Cardiac muscle cell (in vitro differentiated cells and primary cell): ENCODE measurements around the gene GLT6D1. TPM values are rescaled to one million over a fixed set of nuclear protein-coding genes. Genes with fewer than 3 reads are reported as not detected.

ENCODE experiments used
- DNase-seq, 2 donors: peaks; one replicate each; pipeline versions ENCODE4 v3.0.0 to v3.0.0-alpha.2; 2010 to 2017; ENCODE audit warnings: low read depth in 1 of 2, low spot score in 1 of 2
- H3K27ac ChIP-seq: fragments of 200-600 bp; sonication (generic); 2 replicates; pipeline ENCODE4 v1.5.1; 2016
- H3K27me3 ChIP-seq: fragments of 200-600 bp; sonication (generic); 2 replicates; pipeline ENCODE4 v1.6.0; 2016; ENCODE audit warnings: control low read depth
- H3K36me3 ChIP-seq: fragments of 200-600 bp; sonication (generic); 2 replicates; pipeline ENCODE4 v1.5.1; 2016; ENCODE audit warnings: control low read depth
- H3K4me1 ChIP-seq: fragments of 200-600 bp; sonication (generic); 2 replicates; pipeline ENCODE4 v1.8.1; 2017; ENCODE audit warnings: low read depth, mild to moderate bottlenecking, mixed run types
- H3K4me3 ChIP-seq: fragments of 200-600 bp; sonication (generic); 2 replicates; pipeline ENCODE4 v1.5.1; 2016; ENCODE audit warnings: mild to moderate bottlenecking
- H3K9me3 ChIP-seq: fragments of 200-600 bp; sonication (generic); 2 replicates; pipeline ENCODE4 v1.5.1; 2017; ENCODE audit warnings: low read depth, mild to moderate bottlenecking, control low read depth
- polyA plus RNA-seq: library from polyadenylated mRNA; unstranded; fragments of >200 nt; fragmentation: Nextera tagmentation; extraction: Ambion mirVana; gene quantifications from 2 replicates; pipeline ENCODE4 v1.2.1, GENCODE V29; 2016
- total RNA-seq: library from RNA; depleted of rRNA; stranded (reverse); fragments of >200 nt; gene quantifications from 2 replicates; pipeline ENCODE4 v1.2.3, GENCODE V29; 2016
- TF ChIP-seq, protein P1 (sequence below): IDR thresholded peaks from 2 replicates; pipeline ENCODE4 v1.5.1; 2012; ENCODE audit warnings: low read depth, mild to moderate bottlenecking, low read length

GLT6D1 gene, protein sequence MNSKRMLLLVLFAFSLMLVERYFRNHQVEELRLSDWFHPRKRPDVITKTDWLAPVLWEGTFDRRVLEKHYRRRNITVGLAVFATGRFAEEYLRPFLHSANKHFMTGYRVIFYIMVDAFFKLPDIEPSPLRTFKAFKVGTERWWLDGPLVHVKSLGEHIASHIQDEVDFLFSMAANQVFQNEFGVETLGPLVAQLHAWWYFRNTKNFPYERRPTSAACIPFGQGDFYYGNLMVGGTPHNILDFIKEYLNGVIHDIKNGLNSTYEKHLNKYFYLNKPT
- not detected in 2 replicates for total RNA-seq
- not detected in 2 replicates for polyA plus RNA-seq

DNA sequence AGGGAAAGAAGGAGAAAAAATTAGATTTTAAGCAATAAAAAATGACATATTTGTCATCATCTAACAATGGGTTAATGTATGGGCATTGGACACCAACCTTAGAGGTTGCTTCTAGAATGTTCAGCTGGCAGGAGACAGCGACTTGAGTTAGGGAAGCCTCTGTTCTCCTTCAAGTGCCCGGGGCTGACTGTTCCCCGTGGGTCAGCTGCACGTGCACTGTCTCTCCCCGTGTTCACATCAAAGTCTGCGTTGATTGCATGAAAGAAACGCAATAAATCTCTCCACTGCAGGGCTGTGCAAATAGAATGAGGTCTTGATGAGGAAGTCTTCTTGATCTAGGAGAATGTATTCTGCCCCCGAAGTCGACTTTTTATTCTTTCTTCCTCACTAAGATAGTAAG, at the start of gene GLT6D1:
Gene GLT6D1, minus strand, starts transcription at position 345 of the 400 bp plus-strand sequence. CDS start 353 bp downstream, outside the sequence.
- no peaks in the 10 kb centered on the region for H3K27me3 ChIP-seq

DNA sequence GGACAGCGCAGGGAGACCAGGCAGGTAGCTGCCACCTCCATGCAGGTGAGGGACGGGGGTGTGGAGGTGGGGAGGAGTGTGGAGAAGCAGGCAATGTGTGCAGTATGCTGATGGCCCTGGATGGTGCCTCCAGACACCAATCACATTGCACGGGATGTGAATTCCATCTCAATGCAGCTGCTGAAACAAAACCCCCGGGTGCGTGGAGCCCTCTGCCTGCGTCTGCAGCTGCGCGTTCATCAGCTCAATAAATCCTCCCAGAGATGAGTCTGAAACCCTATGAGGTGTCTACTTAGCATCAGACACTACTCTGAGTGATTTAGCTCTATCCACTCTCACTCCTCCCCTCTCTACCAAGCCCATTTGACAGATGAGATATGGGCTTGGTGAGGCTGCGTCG, 49.7 kb upstream of the GLT6D1 start:
- H3K4me3 ChIP-seq, result no peak overlapping the region
- H3K4me1 ChIP-seq, result no peaks in the 10 kb centered on the region
- TF ChIP-seq, protein P1, sequence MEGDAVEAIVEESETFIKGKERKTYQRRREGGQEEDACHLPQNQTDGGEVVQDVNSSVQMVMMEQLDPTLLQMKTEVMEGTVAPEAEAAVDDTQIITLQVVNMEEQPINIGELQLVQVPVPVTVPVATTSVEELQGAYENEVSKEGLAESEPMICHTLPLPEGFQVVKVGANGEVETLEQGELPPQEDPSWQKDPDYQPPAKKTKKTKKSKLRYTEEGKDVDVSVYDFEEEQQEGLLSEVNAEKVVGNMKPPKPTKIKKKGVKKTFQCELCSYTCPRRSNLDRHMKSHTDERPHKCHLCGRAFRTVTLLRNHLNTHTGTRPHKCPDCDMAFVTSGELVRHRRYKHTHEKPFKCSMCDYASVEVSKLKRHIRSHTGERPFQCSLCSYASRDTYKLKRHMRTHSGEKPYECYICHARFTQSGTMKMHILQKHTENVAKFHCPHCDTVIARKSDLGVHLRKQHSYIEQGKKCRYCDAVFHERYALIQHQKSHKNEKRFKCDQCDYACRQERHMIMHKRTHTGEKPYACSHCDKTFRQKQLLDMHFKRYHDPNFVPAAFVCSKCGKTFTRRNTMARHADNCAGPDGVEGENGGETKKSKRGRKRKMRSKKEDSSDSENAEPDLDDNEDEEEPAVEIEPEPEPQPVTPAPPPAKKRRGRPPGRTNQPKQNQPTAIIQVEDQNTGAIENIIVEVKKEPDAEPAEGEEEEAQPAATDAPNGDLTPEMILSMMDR, result no peak
- H3K27me3 ChIP-seq, result no peaks in the 10 kb centered on the region
- no peak for DNase-seq
- no peak overlapping the region for H3K27ac ChIP-seq
- H3K9me3 ChIP-seq, result no peaks in the 10 kb centered on the region
- no peaks in the 10 kb centered on the region for H3K36me3 ChIP-seq

More for the DNA sequence above, at the start of gene GLT6D1:
- no peaks in the 10 kb centered on the region for H3K36me3 ChIP-seq
- no peaks in the 10 kb centered on the region for H3K9me3 ChIP-seq
- H3K4me1 ChIP-seq, result no peaks in the 10 kb centered on the region
- DNase-seq, result no peak
- TF ChIP-seq, protein P1, result no peak
- no peak within 1 kb of the TSS for H3K4me3 ChIP-seq
- H3K27ac ChIP-seq, result no peak within 1 kb of the TSS

DNA sequence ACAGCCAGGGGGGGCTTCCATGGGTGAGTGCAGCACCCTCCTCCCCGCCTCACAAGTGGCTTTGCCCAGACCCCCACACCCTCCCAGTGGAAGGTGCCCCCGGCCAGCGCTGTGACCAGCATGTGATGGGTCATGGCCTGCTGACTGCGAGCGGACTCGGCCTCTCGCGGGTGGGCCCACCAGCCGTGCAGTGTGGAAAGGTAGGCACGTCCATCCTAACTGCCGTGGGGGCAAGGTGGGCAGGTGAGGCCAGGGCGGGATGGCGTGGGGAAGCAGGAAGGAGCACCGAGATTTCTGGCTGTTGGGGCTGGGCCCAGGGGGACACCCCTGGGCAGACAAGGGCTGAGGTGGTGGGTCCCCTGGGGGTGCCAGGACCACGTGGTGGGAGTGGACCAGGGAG, 47.9 kb upstream of the GLT6D1 start:
- TF ChIP-seq, protein P1, result no peak
- Histone ChIP-seq H3K4me3 (no peak overlapping the region), H3K4me1 (no peaks in the 10 kb centered on the region), H3K36me3 (no peaks in the 10 kb centered on the region), H3K9me3 (no peaks in the 10 kb centered on the region), H3K27me3 (no peaks in the 10 kb centered on the region), H3K27ac (no peak overlapping the region)
- no peak for DNase-seq

DNA sequence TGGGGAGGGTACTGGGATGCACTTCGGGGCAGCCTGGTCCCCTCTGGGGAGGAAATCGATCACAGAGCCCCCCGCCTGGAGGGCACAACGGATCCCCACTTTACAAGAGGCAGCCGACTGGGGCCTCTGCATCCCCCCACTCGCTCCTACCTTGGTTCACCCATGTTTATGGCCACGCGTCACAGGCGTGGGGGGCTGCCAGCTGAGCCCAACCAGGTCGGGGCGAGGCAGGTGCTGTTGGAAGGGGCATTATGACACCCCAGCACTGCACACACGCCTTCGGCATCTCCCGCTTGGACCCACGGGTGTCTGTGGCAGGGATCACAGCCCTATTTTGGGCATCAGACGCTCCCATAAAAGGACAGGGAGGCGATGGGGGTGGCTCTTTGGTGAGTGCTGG, 45.4 kb upstream of the GLT6D1 start:
- Histone ChIP-seq H3K27ac (no peak overlapping the region), H3K4me1 (no peaks in the 10 kb centered on the region), H3K27me3 (no peaks in the 10 kb centered on the region), H3K9me3 (no peaks in the 10 kb centered on the region), H3K36me3 (no peaks in the 10 kb centered on the region), H3K4me3 (no peak overlapping the region)
- TF ChIP-seq, protein P1, result no peak
- no peak for DNase-seq

DNA sequence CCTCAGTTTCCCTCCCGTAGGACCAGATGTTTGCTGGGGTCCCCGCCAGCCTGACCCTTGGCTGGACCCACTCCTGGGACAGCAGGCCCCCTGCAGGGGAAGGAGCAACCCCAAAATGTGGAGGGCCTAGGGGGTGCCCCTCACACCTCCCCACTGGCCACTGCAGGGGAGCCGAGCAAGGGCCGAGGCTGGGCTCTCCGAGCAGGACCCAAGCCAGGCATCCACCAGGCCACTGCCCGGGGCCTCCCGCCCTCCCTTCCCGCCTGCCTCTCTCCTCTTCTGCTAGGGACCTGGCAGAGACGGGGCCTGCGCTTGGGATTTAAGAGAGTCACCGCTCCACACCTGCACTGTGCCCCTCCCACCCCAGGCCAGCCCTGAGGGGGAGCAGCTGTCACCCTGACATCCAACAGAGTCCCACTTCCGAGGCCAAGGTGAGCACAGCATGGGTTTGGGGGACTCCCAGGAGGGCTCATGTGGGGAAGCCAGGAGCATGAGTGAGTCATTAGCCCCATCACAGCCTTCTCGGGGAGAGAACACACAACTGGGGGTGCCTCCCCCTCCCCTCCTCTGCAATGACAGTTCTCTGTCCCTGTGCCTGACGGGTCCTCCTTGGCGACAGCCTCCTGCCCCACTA, 44.2 kb upstream of the GLT6D1 start:
- DNase-seq, result no peak
- Histone ChIP-seq H3K9me3 (no peaks in the 10 kb centered on the region), H3K27me3 (no peaks in the 10 kb centered on the region), H3K4me3 (no peak overlapping the region), H3K27ac (no peak overlapping the region), H3K36me3 (no peaks in the 10 kb centered on the region), H3K4me1 (no peaks in the 10 kb centered on the region)
- TF ChIP-seq, protein P1, result no peak
